GM18505 (cell line): ENCODE measurements around the gene GPSM3.

Source experiments
- ATAC-seq: cut with Tn5 transposase; IDR thresholded peaks from one replicate; pipeline ENCODE4 v1.9.1; 2021; ENCODE audit not compliant: unreplicated experiment
- POLR2A ChIP-seq: IDR thresholded peaks from 4 replicates; pipeline ENCODE4 v1.6.1; 2011; ENCODE audit warnings: borderline replicate concordance; ENCODE audit not compliant: insufficient read depth, insufficient read length; ENCODE audit errors: extremely low read depth

The GPSM3 gene

DNA sequence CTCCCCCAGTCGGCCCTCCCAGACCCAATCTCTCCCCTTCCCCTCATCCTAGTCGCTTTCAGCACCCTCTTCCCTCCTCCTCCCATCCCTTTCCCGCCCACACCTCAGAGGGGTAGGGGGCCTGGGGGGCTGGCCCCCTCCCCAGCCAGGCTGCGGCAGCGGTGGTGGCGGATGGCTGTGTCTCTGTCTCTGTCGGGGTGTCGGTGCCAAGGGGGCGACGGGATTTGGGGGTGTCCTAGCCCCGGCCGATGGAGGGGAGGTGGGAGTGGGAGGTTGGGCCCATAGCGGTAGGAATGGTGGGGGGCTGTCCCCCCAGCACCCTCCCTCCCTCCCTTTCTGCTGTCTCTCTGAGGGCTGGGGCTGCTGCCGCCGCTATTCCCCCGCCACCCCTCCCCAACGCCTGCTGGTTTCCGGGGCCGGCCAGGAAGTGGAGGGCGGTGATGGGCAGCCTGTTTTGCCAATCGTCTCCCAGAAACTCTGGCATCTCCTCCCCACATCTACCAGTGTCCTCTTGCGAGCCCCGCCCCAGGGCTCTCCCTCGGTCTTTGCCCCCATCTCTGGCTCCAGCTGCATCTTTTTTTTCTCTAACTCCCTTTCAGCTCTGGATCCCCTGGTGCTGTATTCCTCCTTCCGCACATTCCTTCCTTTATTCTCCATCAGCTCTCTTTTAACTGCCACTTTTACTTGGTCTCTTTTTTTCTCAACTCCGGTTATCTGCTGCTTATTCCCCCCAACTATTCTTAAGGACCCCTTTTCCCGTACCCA is 16.6 kb downstream of the GPSM3 start, which contains the start of gene AGPAT1:
AGPAT1 (minus strand) TSS at position 374 of the 765 bp plus-strand sequence. CDS start 4,588 bp downstream, outside the sequence.
- peak; percentile 67 for TF ChIP-seq POLR2A
- ATAC-seq, result peak; percentile 44

DNA sequence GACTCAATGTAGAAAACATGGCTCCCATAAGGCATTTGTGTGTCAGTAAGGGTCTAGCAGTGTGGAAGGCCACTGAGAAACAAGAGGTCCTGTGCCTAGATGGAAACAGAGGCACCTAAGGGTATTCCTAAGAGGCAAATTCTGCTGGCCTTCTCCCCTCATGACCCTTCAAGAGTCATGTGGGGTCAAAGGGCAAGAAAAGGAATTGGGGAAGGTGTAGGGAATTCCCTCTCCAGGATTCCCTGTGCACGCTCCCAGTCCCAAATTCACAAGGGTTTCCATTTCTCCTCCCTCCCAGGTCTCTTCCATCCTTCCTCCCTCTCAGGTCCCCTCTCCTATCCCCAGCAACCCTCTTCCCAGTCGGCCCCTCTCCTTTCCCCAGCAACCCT is 17.1 kb downstream of the GPSM3 start:
- ATAC-seq, result no peak
- TF ChIP-seq POLR2A, result no peak

DNA sequence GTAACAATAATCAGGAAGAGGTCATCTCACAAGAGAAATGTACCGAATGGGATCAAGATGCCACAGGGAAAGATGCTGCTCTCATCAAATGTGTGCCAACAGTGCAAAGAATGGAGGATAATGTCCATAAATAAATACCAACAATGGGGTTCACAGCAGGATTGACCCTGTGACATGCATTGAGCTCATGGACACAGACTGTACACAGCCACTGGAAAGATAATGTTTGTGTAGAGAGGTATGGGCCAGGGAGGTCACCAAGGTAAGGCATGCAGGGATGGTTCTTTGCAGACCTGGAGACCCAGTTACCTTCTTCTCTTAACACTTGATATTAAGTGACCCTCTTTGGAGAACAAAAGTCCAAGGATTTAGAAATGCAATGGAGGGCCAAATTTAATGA is 18.0 kb downstream of the GPSM3 start:
- TF ChIP-seq POLR2A, result no peak
- no peak for ATAC-seq

DNA sequence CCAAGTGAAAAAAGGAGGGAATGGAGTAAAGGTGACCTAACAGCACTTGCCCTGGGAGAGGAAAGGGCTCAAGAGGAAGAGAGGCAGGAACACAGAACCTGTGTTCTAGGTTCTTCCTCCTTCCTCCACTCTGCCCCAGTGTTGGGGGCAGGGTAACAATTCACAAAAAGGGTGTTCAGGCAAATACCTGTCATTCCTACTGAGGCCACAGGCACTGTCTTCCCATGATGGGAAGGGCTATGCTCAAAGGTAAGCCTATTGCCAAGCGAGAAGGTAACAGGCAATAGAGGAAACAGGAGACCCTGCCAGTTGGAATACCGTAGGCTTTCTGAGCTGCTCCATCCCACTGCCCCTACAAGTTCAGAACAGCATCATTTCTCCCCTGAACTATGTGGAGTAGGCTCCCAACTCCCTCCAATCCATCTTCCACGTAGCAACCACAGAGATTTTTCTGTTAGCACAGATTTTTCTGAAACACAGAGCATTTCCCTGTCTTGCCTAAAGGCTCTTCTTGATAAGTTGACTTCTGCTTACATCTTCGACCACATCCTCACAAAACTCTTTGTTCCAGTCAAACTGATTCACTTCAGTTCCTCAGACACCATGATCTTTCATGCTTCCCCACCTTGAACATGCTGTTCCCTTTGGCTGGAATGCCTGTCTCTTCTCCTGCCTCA is 19.3 kb downstream of the GPSM3 start:
- ATAC-seq, result no peak
- TF ChIP-seq POLR2A, result no peak

DNA sequence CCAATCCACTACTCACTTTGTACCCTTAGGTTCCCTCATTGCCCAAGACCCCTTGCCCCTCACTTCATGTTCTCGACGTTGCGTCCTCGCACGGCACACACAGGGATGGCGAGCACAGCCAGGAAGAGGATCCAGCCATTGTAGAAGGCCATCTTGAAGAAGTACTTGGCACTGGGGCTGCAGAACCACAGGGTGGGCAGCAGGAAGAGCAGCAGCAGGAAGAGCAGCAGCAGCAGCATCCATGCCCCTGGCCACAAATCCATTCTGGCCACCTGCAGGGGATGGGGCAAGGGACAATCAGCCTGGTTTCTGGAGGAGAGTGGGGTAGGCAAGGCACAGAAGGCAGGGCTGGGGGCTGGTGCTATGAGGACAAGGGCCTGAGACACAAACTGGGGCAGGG is 21.2 kb downstream of the GPSM3 start:
- no peak for ATAC-seq
- no peak for TF ChIP-seq POLR2A

DNA sequence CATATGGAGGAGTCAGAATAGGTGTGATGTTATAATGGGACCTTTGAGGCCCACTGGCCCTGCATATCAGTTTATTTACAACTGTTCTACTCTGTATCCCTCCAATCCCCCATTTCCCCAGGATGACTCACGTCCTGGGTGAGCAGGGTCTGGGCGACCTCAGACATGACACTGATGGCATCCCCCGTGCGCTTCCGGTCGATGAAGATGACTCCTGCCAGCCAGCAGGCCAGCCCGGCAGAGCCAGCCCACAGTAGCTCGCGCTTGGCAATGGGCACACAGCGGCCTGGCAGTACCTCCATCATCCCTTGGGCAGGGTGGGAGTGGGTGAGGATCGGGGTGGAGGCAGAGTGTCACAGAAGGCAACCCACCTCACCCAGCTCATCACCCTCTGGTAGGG is 22.1 kb downstream of the GPSM3 start:
- TF ChIP-seq POLR2A, result no peak
- ATAC-seq, result no peak

DNA sequence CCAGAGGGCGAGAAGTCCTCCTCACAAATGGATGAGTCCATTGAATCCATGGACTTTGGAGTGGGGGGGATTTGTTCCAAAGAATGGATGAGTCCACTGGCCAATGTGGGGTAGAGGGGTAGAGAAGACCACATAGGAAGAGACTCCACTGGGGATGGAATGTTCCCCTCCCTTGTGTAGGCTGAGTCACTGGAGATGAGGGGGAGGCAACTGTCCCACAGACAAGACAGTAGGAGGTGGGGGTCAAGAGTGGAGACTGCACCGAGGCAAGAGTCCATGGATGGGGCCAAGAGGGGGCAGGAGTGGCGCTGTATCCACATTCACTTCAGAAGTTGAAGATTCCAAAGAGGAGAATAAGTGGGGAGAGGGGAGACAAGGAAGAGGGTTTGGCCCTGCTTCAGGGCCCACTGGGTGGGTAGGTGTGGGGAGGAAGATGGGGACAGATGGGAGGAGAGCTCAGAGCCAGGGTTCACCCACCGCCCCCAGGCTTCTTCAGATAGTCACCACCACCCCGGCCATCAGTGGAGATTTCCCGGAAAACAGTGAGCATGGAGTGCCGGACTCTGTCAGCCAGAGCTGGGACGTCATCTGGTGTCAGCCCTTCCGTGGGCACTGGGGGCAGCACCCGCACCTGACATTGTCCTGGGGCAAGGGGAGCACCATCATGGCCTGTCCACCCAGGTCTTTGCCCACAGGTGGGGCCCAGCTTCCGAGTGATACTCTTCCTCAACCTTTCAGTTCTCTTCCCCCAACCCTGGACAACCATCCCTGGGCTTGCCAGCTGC is 23.4 kb downstream of the GPSM3 start:
- no peak for TF ChIP-seq POLR2A
- no peak for ATAC-seq

DNA sequence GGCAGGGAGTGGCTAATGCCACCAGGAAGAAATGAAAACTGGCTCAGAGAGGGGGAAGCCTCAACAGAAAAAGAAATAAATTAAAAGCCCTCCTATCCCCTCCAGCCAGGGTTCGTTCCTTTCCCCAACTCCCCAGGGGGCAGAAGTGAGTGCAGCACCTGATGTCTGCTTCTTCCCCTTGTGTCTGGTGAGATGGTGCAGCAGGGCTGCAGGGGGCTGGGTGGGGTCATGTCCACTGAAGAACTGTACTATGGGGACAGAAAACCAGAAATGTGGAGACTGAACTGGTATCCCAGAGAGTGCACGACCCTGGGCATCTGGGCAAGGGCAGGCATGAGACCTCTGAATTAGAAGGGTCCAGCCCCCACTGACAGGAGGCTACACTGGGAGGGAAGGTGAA is 24.1 kb downstream of the GPSM3 start:
- TF ChIP-seq POLR2A, result no peak
- no peak for ATAC-seq

DNA sequence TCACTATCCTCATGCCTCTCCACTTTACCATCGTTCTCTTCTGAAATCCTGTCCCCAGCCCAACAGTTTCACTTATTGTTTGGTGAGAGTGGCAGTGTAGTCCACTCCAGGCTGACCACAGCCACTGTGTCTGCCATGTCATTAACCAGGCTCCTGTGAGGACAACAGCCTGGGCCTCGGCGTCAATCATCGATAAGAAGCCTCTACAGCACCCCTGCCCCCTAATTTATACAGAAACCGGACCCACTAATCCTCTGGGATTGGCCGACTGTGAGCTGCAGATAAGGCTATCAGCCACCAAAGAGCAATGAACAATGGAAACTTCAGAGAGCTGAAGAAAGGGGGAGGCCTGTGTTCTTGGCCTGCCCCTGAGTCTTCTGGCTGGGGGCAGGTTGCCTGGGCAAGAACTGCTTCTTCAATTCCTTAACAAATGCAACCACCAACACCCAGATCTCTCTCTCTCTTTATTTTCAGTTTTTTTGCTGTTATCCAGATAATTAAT is 24.6 kb downstream of the GPSM3 start:
- no peak for TF ChIP-seq POLR2A
- no peak for ATAC-seq

DNA sequence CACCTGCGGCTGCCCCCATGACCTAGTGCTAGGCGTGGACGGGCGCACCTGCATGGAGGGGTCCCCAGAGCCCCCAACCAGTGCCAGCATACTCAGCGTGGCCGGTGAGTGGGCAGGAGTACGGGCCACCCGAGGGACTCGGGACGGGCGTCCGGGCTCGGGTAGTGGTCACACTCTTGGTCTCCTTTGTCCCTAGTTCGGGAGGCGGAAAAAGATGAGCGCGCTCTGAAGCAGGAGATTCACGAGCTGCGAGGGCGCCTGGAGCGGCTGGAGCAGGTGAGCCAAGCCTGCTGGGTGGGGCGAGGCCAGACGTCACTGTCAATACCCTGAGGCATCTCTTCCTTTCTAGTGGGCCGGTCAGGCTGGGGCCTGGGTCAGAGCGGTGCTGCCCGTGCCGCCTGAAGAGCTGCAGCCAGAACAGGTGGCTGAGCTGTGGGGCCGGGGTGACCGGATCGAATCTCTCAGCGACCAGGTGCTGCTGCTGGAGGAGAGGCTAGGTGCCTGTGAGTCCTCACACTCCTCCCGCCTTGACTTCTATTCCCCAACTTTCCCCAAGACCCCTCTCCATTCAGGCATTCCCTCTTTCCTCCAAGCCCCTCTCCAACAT is 25.2 kb downstream of the GPSM3 start:
- no peak for TF ChIP-seq POLR2A
- no peak for ATAC-seq

DNA sequence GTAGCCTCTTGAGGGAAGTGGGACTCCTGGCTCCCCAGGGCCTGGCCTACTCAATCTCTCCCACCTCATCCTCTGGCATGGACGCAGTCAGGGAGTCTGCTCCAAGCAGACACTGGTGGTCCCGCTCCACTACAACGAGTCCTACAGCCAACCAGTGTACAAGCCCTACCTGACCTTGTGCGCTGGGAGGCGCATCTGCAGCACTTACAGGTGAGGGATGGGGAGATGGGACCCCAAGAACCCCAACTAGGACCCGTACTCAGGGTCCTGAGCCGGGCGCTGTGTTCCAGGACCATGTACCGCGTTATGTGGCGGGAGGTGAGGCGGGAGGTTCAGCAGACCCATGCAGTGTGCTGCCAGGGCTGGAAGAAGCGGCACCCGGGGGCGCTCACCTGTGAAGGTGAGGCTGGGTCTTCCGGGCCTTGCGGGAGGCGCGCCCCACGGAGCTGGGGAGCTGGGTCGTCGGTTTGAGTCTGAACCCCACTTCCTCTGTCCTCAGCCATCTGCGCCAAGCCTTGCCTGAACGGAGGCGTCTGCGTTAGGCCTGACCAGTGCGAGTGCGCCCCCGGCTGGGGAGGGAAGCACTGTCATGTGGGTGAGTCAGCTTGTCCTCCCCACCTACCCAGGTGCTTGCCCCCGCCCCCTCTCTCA is 25.9 kb downstream of the GPSM3 start:
- TF ChIP-seq POLR2A, result no peak
- no peak for ATAC-seq

DNA sequence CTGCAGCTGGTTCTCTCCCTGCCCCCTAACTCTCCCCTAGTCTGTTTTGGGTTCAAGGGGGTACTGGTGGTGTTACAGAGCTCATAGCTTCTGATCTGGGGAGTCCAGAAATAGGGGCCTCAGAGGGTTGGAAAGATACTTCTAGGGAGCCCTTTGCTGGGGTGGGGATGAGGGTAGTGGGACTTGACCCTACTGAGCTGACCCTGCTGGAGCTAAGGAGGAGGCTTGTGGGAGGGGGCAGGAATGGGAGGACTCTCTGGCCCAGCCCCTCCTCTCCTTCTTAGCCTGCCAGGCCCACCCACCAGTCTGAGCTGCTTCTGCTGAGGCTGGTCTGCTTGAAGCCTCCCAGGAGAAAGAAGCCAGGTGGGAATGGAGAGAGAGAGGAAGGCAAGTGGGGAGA is 28.1 kb downstream of the GPSM3 start, which contains the start of gene EGFL8:
EGFL8 (plus strand) TSS at position 301 of the 400 bp plus-strand sequence. CDS start 1,571 bp downstream, outside the sequence.
- no peak for ATAC-seq
- no peak for TF ChIP-seq POLR2A

DNA sequence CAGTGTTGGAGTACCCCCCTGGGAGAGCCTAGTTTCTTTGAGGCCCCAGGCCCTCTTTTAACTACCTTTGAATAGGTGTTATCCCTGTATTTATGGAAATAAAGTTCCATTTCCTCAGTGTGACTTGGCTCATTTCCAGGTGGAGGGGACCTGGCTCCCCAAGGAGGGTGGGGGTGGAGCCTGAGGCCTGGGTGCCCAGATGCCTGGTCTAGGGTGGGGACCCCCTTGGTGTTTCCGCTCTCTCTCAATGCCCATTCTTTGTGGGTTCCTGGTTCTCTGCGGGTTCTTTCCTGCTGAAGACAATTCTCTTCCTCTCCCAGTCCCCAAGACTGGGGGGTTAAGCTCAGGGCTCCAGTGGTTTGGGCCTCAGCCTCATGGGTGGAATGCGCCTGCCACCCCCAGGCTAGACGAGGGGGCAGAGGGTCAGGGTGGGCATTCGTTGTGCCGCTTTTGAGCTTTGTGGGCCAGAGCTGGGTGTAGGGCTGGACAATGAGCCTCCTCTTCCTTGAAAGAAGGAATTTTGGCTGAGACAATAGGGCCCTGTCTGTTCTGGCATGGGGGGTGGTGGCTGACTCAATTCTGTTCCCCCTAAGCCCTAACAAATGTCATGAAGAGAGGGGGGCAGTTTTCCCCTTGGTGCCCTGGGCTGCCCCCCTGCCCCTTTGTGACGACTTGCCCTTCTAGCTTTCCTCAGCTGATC is 28.7 kb downstream of the GPSM3 start:
- TF ChIP-seq POLR2A, result no peak
- no peak for ATAC-seq

DNA sequence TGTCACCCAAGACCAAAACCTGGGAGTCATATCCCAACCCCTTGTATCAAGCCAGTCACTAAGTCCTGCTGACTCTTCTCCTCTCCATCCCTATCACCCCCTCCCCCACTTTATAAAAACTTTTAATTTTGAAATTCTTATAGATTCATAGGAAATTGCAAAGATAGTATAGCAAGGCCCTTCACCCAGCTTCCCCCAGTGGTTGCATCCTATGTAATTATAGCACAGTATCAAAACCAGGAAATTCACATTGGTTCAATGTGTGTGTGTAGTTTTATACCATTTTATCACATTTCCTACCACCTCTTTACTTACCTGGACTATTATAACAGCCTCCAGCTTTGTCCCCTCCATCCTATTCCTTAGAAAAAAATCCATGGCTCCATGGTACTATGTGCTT is 34.4 kb downstream of the GPSM3 start:
- ATAC-seq, result no peak
- no peak for TF ChIP-seq POLR2A
